GM12878 (cell line): Measurements from ENCODE around the gene OSGIN1. TPM values are rescaled to one million over a fixed set of nuclear protein-coding genes. Genes with fewer than 3 reads are reported as not detected.

Source experiments
- ATAC-seq: fragments of 200-7000 bp; cut with Tn5 transposase; 3 replicates; pipeline ENCODE4 v1.9.1; 2020; ENCODE audit warnings: mild to moderate bottlenecking, moderate library complexity
- BruUV-seq: library from RNA; stranded (reverse); fragments of 400-500 nt; replicated peaks from 2 replicates; lab custom pipeline; 2021; lab: Mats Ljungman, UMichigan
- CTCF ChIA-PET: fragments of 300-600 bp; sonication (Branson Sonifier 250); formaldehyde crosslinking; extraction: SDS; loops from one replicate; lab custom pipeline; 2021; ENCODE audit warnings: inconsistent platforms; lab: Yijun Ruan, JAX
- POLR2A ChIA-PET: fragments of 350-600 bp; formaldehyde crosslinking; extraction: SDS; loops from one replicate; lab custom pipeline; 2021; ENCODE audit warnings: inconsistent platforms; lab: Charles Lee
- RAD21 ChIA-PET: fragments of 300-600 bp; sonication (Branson Sonifier 250); formaldehyde crosslinking; loops from one replicate; lab custom pipeline; 2023; ENCODE audit warnings: antibody characterized with exemption; ENCODE audit not compliant: unreplicated experiment; lab: Charles Lee
- SMC1A ChIA-PET: fragments of 300-600 bp; sonication (Branson Sonifier 250); formaldehyde crosslinking; loops from one replicate; lab custom pipeline; 2023; ENCODE audit not compliant: unreplicated experiment, uncharacterized antibody; lab: Charles Lee
- DNase-seq: peaks from one replicate; pipeline ENCODE4 v3.0.0-alpha.2; 2011; ENCODE audit warnings: low read depth, low spot score
- FAIRE-seq: peaks from 3 replicates; lab custom pipeline; 2011; peaks lifted over from hg19 to GRCh38; lab: Jason Lieb, UNC
- H2AFZ ChIP-seq: 2 replicates; pipeline ENCODE4 v1.6.0; 2011; ENCODE audit warnings: low read depth, low read length, control low read depth; ENCODE audit not compliant: control insufficient read depth
- H3K27ac ChIP-seq: 2 replicates; pipeline ENCODE4 v1.5.1; 2011; ENCODE audit warnings: control low read depth; ENCODE audit not compliant: control insufficient read depth, insufficient read depth
- H3K27me3 ChIP-seq, 2 experiments: replicated peaks in 1 of 2; 2 replicates each; pipeline versions ENCODE4 v1.6.0 to v1.6.1; 2011; ENCODE audit warnings: low read length in 1 of 2; ENCODE audit not compliant: control insufficient read depth in 2 of 2, insufficient read depth in 2 of 2
- H3K36me3 ChIP-seq, 2 experiments: 2 replicates each; pipeline ENCODE4 v1.5.1; 2011; ENCODE audit warnings: low read length in 1 of 2; ENCODE audit not compliant: control insufficient read depth in 2 of 2, insufficient read depth in 2 of 2
- H3K4me1 ChIP-seq: 2 replicates; pipeline ENCODE4 v1.6.1; 2011; ENCODE audit warnings: mild to moderate bottlenecking, low read length, moderate library complexity, mixed read lengths; ENCODE audit not compliant: control insufficient read depth, insufficient read depth
- H3K4me2 ChIP-seq: 2 replicates; pipeline ENCODE4 v1.6.0; 2011; ENCODE audit warnings: control low read depth; ENCODE audit not compliant: control insufficient read depth, insufficient read depth
- H3K4me3 ChIP-seq: fragments of 200-600 bp; sonication (generic); 2 replicates; pipeline ENCODE4 v1.5.1; 2016
- H3K79me2 ChIP-seq: 2 replicates; pipeline ENCODE4 v1.6.0; 2011; ENCODE audit warnings: low read length; ENCODE audit not compliant: control insufficient read depth, insufficient read depth
- H3K9ac ChIP-seq: 2 replicates; pipeline ENCODE4 v1.8.0; 2011; ENCODE audit warnings: low read length, control low read depth, mixed read lengths; ENCODE audit not compliant: control insufficient read depth, insufficient read depth
- H3K9me3 ChIP-seq: replicated peaks from 3 replicates; pipeline ENCODE4 v1.5.1; 2011; ENCODE audit warnings: mild to moderate bottlenecking, low read length; ENCODE audit not compliant: control insufficient read depth, insufficient read depth
- H4K20me1 ChIP-seq: 2 replicates; pipeline ENCODE4 v1.6.0; 2011; ENCODE audit not compliant: control insufficient read depth, insufficient read depth
- DPF2 ChIP-seq: fragments of 450-650 bp; IDR thresholded peaks from 2 replicates; pipeline ENCODE4 v1.6.1; 2017; ENCODE audit warnings: mild to moderate bottlenecking
- FOS ChIP-seq: IDR thresholded peaks from 3 replicates; pipeline ENCODE4 v1.6.1; 2011; ENCODE audit warnings: borderline replicate concordance; ENCODE audit not compliant: insufficient read length; ENCODE audit errors: extremely low read depth
- GATAD2B ChIP-seq: fragments of 450-650 bp; conservative IDR thresholded peaks from 2 replicates; pipeline ENCODE4 v1.6.1; 2017; ENCODE audit warnings: low read depth, mild to moderate bottlenecking, moderate library complexity
- HSF1 ChIP-seq: fragments of 150-350 bp; IDR thresholded peaks from 2 replicates; pipeline ENCODE4 v1.6.1; 2014; ENCODE audit warnings: mild to moderate bottlenecking, low read depth, low read length
- IRF5 ChIP-seq: fragments of 450-650 bp; IDR thresholded peaks from 2 replicates; pipeline ENCODE4 v1.6.1; 2017; ENCODE audit warnings: borderline replicate concordance
- MEF2B ChIP-seq: fragments of 450-650 bp; IDR thresholded peaks from 2 replicates; pipeline ENCODE4 v1.6.1; 2018; ENCODE audit warnings: mild to moderate bottlenecking, moderate library complexity; ENCODE audit not compliant: partially characterized antibody, poor library complexity, severe bottlenecking
- PRDM15 ChIP-seq: fragments of 450-650 bp; formaldehyde crosslinking; IDR thresholded peaks from 2 replicates; pipeline ENCODE4 v1.4.0; 2020; ENCODE audit warnings: mild to moderate bottlenecking, moderate library complexity
- RAD51 ChIP-seq: fragments of 450-650 bp; IDR thresholded peaks from 2 replicates; pipeline ENCODE4 v1.6.1; 2016; ENCODE audit warnings: moderate library complexity, mild to moderate bottlenecking, inconsistent platforms
- SIN3A ChIP-seq: IDR thresholded peaks from 2 replicates; pipeline ENCODE4 v1.6.1; 2012; ENCODE audit warnings: low read depth, low read length, improper control_type of control experiment
- SPI1 ChIP-seq: IDR thresholded peaks from 2 replicates; pipeline ENCODE4 v1.6.1; 2011; ENCODE audit warnings: low read depth, mild to moderate bottlenecking, low read length, moderate library complexity, borderline replicate concordance; ENCODE audit not compliant: insufficient read depth
- WGBS: methylation state at CpG from one replicate; pipeline ENCODE4 v1.1.6; 2016; ENCODE audit warnings: low lambda C conversion rate; ENCODE audit not compliant: insufficient replicate concordance, insufficient coverage; ENCODE audit errors: missing lambda C conversion rate; 5-methylcytosine and 5-hydroxymethylcytosine counted together
- in situ Hi-C: fragments of 300-500 bp; cut with MboI; formaldehyde crosslinking; loops from 9 replicates; pipeline ENCODE4 v1.14.3; 2018; ENCODE audit warnings: mixed read lengths
- intact Hi-C: fragments of 100-400 bp; cut with micrococcal nuclease; formaldehyde crosslinking; loops from one replicate; pipeline ENCODE4 v1.14.2; 2022; ENCODE audit not compliant: unreplicated experiment
- polyA plus RNA-seq, 11 experiments: library from polyadenylated mRNA; depleted of rRNA in 4 of 11; unstranded in 6 of 11; stranded (reverse) in 5 of 11; fragments of >200 nt; fragmentation: Nextera tagmentation in 4 of 11; fragmentation: Illumina TruSeq in 1 of 11; extraction: Ambion mirVana in 4 of 11; extraction: Trizol in 1 of 11; gene quantifications; 1 replicate in 1 of 11; 2 replicates in 10 of 11; pipeline versions ENCODE4 v1.2.1 to v1.2.3, GENCODE V29; 2011 to 2016; ENCODE audit warnings: inconsistent platforms in 2 of 11, missing spikeins in 2 of 11, low read depth in 1 of 11
- total RNA-seq, 4 experiments: library from RNA; depleted of rRNA in 3 of 4; stranded (reverse); fragments of >200 nt in 3 of 4; fragmentation: Illumina TruSeq in 1 of 4; extraction: Trizol in 1 of 4; gene quantifications; 2 replicates each; pipeline versions ENCODE4 v1.2.1 to v1.2.3, GENCODE V29; 2013 to 2021

OSGIN1 gene
- total and polyA plus RNA-seq, 10 of the 15 experiments (the other 5 are each of a cell fraction or from before 2014, with no cell fraction given): 0.06 to 0.18 (median 0.13) TPM; not detected in 5

GRCh38 chr16:84014570-84015327 is 61.7 kb downstream of the OSGIN1 start:
- WGBS: 65% methylated on average over 14 of the region's 14 CpGs
- Histone ChIP-seq H3K4me1 (no peaks in the 10 kb centered on the region), H3K4me3 (no peak overlapping the region), H3K4me2 (no peak overlapping the region), H3K9me3 (no peaks in the 10 kb centered on the region; the same call in 2 of the 3 replicates), H3K79me2 (no peaks in the 10 kb centered on the region), H3K36me3 (no peaks in the 10 kb centered on the region), H3K27me3 (no peaks in the 10 kb centered on the region)
- DNase-seq: no peak
- in situ Hi-C loops: no loop called here
- FAIRE-seq: no peak
- POLR2A ChIA-PET: no interaction called here
- SMC1A ChIA-PET: no interaction called here
- TF ChIP-seq HSF1 (no peak), SPI1 (no peak), IRF5 (no peak), PRDM15 (CRISPR knock-in tag) (no peak), DPF2 (no peak), FOS (no peak), MEF2B (no peak), RAD51 (no peak), SIN3A (no peak), GATAD2B (no peak)
- TF ChIP-seq, all 136 proteins: peak for 0
- H3K27ac ChIP-seq: no peak overlapping the region
- ChIA-PET CTCF (interaction anchor here (0.6 to 0.7 kb wide), 2 partner anchors 74 to 937 kb away, joined by 3 to 5 read pairs; no protein-coding TSS in a partner anchor), RAD21 (no interaction called here)
- no peaks in the 10 kb centered on the region for H4K20me1 ChIP-seq
- H3K9ac ChIP-seq: no peak overlapping the region
- no TSS peak for BruUV-seq
- intact Hi-C loops: no loop called here
- no peak overlapping the region for H2AFZ ChIP-seq
- ATAC-seq: no peak
